K562 (cell line): ENCODE results near the gene PBXIP1. TPM values are rescaled to one million over a fixed set of nuclear protein-coding genes. Genes with fewer than 3 reads are reported as not detected.

Experiments
- CBFB ChIP-seq: sonication (generic); formaldehyde crosslinking; IDR thresholded peaks from 2 replicates; pipeline ENCODE4 v1.4.0; 2020; ENCODE audit warnings: mild to moderate bottlenecking, missing genetic modification reagents
- CREM ChIP-seq: IDR thresholded peaks from 2 replicates; pipeline ENCODE4 v1.6.1; 2014; ENCODE audit warnings: antibody characterized with exemption, low read depth
- CSDE1 ChIP-seq, 2 experiments: fragments of 450-650 bp; IDR thresholded peaks; 2 replicates each; pipeline ENCODE4 v1.6.1; 2016; ENCODE audit warnings: mild to moderate bottlenecking in 1 of 2
- MCM2 ChIP-seq: fragments of 450-650 bp; IDR thresholded peaks from 2 replicates; pipeline ENCODE4 v1.6.1; 2017; ENCODE audit warnings: low read depth, mild to moderate bottlenecking
- NR2F6 ChIP-seq: fragments of 450-650 bp; formaldehyde crosslinking; IDR thresholded peaks from 2 replicates; pipeline ENCODE4 v1.4.0; 2020; ENCODE audit warnings: mild to moderate bottlenecking
- ZNF253 ChIP-seq: fragments of 250-450 bp; sonication (Bioruptor Pico); conservative IDR thresholded peaks from 2 replicates; pipeline ENCODE4 v1.6.1; 2021; ENCODE audit warnings: mild to moderate bottlenecking
- polyA plus RNA-seq, 8 experiments: library from polyadenylated mRNA; depleted of rRNA in 4 of 8; stranded (reverse) in 5 of 8; unstranded in 3 of 8; fragments of >200 nt; fragmentation: Nextera tagmentation in 2 of 8; fragmentation: Illumina TruSeq in 1 of 8; extraction: Ambion mirVana in 2 of 8; extraction: Trizol in 1 of 8; gene quantifications; 2 replicates each; pipeline versions ENCODE4 v1.2.1 to v1.2.3, GENCODE V29; 2011 to 2014; ENCODE audit warnings: inconsistent platforms in 1 of 8, missing spikeins in 1 of 8
- total RNA-seq, 7 experiments: library from RNA; depleted of rRNA in 6 of 7; stranded (reverse); fragments of >200 nt in 6 of 7; fragmentation: Illumina TruSeq in 2 of 7; extraction: Trizol in 2 of 7; gene quantifications; 2 replicates each; pipeline versions ENCODE4 v1.2.1 to v1.2.3, GENCODE V29; 2011 to 2021; ENCODE audit warnings: low replicate concordance in 1 of 7
- TF ChIP-seq, protein P1 (sequence below): fragments of 450-650 bp; IDR thresholded peaks from 2 replicates; pipeline ENCODE4 v1.6.1; 2016; ENCODE audit warnings: low read depth
- TF ChIP-seq, protein P2 (sequence below): fragments of 450-650 bp; formaldehyde crosslinking; IDR thresholded peaks from 2 replicates; pipeline ENCODE4 v1.4.0; 2020; ENCODE audit warnings: mild to moderate bottlenecking, moderate library complexity
- TF ChIP-seq, protein P3 (sequence below), 2 experiments: fragments of 200-800 bp in 1 of 2; sonication (Bioruptor generic) in 1 of 2; sonication (generic) in 1 of 2; formaldehyde crosslinking in 1 of 2; IDR thresholded peaks in 1 of 2; conservative IDR thresholded peaks in 1 of 2; 2 replicates each; pipeline versions ENCODE4 v1.5.0 to v1.6.1; 2016 to 2020; ENCODE audit warnings: missing compliant biosample characterization in 1 of 2, missing genetic modification characterization in 1 of 2, missing genetic modification reagents in 1 of 2
- TF ChIP-seq, protein P4 (sequence below): fragments of 450-650 bp; IDR thresholded peaks from 2 replicates; pipeline ENCODE4 v1.6.1; 2014; ENCODE audit warnings: low read depth, mild to moderate bottlenecking, moderate library complexity, borderline replicate concordance
- TF ChIP-seq, protein P5 (sequence below): sonication (generic); formaldehyde crosslinking; IDR thresholded peaks from 2 replicates; pipeline ENCODE4 v1.8.1; 2023; ENCODE audit warnings: mild to moderate bottlenecking, missing genetic modification reagents

PBXIP1 gene
- total and polyA plus RNA-seq, 9 of the 15 experiments (the other 6 are each of a cell fraction or from before 2014, with no cell fraction given) = 0.13 to 8.3 (median 5.8) TPM

DNA sequence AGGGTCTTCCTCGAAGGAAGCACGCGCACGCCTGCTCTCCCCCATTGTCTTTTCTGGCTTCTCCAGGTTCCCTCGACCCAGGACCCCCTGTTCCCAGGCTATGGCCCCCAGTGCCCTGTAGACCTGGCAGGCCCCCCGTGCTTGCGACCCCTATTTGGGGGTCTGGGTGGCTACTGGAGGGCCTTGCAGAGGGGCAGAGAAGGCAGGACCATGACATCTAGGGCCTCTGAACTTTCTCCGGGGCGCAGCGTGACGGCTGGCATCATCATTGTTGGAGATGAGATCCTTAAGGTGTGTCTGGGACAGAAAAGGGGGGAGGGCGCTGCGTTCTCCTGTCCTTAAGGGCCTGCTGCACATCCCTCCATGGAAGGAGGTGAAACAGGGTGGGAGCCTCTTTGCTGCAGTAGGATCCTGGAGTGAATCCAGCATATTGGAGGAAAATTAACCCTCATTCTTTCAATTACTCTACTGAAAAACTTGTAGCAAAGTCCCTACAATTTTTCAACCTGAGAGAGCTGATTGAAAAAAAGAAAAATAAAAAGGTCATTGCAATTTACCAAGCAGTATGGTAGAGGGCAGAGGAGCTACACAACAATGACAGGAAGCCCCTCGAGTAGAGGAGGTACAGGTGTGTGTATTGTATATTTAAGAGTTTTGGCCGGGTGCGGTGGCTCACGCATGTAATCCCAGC, 28.0 kb upstream of the PBXIP1 start (continued):
- TF ChIP-seq, protein P1, sequence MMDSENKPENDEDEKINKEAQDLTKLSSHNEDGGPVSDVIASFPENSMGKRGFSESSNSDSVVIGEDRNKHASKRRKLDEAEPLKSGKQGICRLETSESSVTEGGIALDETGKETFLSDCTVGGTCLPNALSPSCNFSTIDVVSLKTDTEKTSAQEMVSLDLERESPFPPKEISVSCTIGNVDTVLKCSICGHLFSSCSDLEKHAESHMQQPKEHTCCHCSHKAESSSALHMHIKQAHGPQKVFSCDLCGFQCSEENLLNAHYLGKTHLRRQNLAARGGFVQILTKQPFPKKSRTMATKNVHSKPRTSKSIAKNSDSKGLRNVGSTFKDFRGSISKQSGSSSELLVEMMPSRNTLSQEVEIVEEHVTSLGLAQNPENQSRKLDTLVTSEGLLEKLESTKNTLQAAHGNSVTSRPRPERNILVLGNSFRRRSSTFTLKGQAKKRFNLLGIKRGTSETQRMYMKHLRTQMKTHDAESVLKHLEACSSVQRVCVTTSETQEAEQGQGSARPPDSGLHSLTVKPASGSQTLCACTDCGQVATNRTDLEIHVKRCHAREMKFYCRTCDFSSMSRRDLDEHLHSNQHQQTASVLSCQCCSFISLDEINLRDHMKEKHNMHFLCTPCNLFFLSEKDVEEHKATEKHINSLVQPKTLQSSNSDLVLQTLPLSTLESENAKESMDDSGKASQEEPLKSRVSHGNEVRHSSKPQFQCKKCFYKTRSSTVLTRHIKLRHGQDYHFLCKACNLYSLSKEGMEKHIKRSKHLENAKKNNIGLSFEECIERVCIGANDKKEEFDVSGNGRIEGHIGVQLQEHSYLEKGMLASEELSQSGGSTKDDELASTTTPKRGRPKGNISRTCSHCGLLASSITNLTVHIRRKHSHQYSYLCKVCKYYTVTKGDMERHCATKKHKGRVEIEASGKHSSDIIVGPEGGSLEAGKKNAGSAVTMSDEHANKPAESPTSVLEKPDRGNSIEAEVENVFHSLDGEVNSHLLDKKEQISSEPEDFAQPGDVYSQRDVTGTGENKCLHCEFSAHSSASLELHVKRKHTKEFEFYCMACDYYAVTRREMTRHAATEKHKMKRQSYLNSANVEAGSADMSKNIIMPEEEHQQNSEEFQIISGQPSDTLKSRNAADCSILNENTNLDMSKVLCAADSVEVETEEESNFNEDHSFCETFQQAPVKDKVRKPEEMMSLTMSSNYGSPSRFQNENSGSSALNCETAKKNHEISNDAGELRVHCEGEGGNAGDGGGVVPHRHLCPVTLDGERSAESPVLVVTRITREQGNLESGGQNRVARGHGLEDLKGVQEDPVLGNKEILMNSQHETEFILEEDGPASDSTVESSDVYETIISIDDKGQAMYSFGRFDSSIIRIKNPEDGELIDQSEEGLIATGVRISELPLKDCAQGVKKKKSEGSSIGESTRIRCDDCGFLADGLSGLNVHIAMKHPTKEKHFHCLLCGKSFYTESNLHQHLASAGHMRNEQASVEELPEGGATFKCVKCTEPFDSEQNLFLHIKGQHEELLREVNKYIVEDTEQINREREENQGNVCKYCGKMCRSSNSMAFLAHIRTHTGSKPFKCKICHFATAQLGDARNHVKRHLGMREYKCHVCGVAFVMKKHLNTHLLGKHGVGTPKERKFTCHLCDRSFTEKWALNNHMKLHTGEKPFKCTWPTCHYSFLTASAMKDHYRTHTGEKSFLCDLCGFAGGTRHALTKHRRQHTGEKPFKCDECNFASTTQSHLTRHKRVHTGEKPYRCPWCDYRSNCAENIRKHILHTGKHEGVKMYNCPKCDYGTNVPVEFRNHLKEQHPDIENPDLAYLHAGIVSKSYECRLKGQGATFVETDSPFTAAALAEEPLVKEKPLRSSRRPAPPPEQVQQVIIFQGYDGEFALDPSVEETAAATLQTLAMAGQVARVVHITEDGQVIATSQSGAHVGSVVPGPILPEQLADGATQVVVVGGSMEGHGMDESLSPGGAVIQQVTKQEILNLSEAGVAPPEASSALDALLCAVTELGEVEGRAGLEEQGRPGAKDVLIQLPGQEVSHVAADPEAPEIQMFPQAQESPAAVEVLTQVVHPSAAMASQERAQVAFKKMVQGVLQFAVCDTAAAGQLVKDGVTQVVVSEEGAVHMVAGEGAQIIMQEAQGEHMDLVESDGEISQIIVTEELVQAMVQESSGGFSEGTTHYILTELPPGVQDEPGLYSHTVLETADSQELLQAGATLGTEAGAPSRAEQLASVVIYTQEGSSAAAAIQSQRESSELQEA = no peak
- no peak for TF ChIP-seq CBFB
- TF ChIP-seq, protein P2, sequence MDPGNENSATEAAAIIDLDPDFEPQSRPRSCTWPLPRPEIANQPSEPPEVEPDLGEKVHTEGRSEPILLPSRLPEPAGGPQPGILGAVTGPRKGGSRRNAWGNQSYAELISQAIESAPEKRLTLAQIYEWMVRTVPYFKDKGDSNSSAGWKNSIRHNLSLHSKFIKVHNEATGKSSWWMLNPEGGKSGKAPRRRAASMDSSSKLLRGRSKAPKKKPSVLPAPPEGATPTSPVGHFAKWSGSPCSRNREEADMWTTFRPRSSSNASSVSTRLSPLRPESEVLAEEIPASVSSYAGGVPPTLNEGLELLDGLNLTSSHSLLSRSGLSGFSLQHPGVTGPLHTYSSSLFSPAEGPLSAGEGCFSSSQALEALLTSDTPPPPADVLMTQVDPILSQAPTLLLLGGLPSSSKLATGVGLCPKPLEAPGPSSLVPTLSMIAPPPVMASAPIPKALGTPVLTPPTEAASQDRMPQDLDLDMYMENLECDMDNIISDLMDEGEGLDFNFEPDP (CRISPR knock-in tag) = no peak
- TF ChIP-seq, protein P3, sequence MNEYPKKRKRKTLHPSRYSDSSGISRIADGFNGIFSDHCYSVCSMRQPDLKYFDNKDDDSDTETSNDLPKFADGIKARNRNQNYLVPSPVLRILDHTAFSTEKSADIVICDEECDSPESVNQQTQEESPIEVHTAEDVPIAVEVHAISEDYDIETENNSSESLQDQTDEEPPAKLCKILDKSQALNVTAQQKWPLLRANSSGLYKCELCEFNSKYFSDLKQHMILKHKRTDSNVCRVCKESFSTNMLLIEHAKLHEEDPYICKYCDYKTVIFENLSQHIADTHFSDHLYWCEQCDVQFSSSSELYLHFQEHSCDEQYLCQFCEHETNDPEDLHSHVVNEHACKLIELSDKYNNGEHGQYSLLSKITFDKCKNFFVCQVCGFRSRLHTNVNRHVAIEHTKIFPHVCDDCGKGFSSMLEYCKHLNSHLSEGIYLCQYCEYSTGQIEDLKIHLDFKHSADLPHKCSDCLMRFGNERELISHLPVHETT (CRISPR knock-in tag; conservative IDR thresholded peaks at IDR 0.05 in 1 of 2, IDR thresholded peaks at IDR 0.05 in 1 of 2) = no peak
- no peak for TF ChIP-seq CREM
- no peak for TF ChIP-seq ZNF253
- no peak for TF ChIP-seq MCM2
- TF ChIP-seq, protein P4, sequence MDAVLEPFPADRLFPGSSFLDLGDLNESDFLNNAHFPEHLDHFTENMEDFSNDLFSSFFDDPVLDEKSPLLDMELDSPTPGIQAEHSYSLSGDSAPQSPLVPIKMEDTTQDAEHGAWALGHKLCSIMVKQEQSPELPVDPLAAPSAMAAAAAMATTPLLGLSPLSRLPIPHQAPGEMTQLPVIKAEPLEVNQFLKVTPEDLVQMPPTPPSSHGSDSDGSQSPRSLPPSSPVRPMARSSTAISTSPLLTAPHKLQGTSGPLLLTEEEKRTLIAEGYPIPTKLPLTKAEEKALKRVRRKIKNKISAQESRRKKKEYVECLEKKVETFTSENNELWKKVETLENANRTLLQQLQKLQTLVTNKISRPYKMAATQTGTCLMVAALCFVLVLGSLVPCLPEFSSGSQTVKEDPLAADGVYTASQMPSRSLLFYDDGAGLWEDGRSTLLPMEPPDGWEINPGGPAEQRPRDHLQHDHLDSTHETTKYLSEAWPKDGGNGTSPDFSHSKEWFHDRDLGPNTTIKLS = no peak
- TF ChIP-seq NR2F6 (CRISPR knock-in tag) = no peak
- TF ChIP-seq CSDE1 (IDR thresholded peaks at IDR 0.05) = no peak
- TF ChIP-seq, protein P5, sequence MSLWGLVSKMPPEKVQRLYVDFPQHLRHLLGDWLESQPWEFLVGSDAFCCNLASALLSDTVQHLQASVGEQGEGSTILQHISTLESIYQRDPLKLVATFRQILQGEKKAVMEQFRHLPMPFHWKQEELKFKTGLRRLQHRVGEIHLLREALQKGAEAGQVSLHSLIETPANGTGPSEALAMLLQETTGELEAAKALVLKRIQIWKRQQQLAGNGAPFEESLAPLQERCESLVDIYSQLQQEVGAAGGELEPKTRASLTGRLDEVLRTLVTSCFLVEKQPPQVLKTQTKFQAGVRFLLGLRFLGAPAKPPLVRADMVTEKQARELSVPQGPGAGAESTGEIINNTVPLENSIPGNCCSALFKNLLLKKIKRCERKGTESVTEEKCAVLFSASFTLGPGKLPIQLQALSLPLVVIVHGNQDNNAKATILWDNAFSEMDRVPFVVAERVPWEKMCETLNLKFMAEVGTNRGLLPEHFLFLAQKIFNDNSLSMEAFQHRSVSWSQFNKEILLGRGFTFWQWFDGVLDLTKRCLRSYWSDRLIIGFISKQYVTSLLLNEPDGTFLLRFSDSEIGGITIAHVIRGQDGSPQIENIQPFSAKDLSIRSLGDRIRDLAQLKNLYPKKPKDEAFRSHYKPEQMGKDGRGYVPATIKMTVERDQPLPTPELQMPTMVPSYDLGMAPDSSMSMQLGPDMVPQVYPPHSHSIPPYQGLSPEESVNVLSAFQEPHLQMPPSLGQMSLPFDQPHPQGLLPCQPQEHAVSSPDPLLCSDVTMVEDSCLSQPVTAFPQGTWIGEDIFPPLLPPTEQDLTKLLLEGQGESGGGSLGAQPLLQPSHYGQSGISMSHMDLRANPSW (CRISPR knock-in tag) = 0 out of 2 replicates have a peak, but pooled peaks have one; percentile 30
